Breast epithelium (tissue), 3 donors: ENCODE measurements around the gene AFAP1.

Experiments used
- CTCF ChIP-seq, 3 donors: fragments of 450-650 bp; IDR thresholded peaks; one replicate each; pipeline ENCODE4 v1.5.1; 2016 to 2017; ENCODE audit warnings: antibody characterized with exemption in 3 of 3, mild to moderate bottlenecking in 3 of 3, moderate library complexity in 3 of 3
- POLR2A ChIP-seq: fragments of 450-650 bp; IDR thresholded peaks from one replicate; pipeline ENCODE4 v1.6.1; 2016; ENCODE audit warnings: antibody characterized with exemption, mild to moderate bottlenecking, moderate library complexity
- POLR2AphosphoS5 ChIP-seq, 3 donors: sonication (generic); formaldehyde crosslinking; IDR thresholded peaks; one replicate each; pipeline ENCODE4 v1.6.1; 2017; ENCODE audit warnings: antibody characterized with exemption in 3 of 3

DNA sequence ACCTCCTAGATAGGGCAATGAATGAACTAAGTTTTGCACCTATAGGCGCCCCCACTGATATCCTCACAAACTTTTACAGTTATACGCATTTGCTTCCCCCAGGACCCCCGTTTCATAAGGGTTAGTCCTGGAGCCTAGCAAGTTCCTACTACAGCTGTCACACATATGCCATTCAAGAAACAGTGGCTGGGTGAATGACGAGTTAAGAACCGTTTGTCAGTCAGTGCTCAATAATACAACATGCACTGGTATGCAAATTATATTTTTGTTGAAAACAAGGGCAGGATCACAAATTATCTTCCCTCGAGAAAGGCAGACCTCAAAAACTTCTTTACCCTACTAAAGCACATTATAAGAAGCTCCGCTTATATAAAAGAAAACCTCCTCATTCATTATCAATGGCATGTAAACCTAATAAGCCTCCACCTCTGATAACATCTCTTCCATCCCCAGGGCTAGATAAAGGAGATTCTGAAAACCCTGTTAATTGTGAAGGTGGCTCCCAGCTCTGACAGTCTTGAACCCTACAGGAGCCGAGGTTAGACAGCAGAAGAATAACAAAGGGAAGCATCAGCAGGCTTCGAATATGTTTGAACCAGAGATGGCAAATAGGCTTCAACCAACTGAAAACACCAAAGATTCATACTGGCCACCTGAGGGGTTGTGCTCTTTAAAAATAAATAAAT lies 40.3 kb downstream of the AFAP1 start:
- no peak for TF ChIP-seq CTCF (IDR thresholded peaks at IDR 0.05)
- TF ChIP-seq POLR2A, result no peak
- TF ChIP-seq POLR2AphosphoS5 (IDR thresholded peaks at IDR 0.05), result no peak
